Measurements from ENCODE around the gene CDH4. TPM values are rescaled to one million over a fixed set of nuclear protein-coding genes. Genes with fewer than 3 reads are reported as not detected.

CDH4 gene
- total RNA-seq, 1 donor from 2014 or later: 0.17 TPM

DNA sequence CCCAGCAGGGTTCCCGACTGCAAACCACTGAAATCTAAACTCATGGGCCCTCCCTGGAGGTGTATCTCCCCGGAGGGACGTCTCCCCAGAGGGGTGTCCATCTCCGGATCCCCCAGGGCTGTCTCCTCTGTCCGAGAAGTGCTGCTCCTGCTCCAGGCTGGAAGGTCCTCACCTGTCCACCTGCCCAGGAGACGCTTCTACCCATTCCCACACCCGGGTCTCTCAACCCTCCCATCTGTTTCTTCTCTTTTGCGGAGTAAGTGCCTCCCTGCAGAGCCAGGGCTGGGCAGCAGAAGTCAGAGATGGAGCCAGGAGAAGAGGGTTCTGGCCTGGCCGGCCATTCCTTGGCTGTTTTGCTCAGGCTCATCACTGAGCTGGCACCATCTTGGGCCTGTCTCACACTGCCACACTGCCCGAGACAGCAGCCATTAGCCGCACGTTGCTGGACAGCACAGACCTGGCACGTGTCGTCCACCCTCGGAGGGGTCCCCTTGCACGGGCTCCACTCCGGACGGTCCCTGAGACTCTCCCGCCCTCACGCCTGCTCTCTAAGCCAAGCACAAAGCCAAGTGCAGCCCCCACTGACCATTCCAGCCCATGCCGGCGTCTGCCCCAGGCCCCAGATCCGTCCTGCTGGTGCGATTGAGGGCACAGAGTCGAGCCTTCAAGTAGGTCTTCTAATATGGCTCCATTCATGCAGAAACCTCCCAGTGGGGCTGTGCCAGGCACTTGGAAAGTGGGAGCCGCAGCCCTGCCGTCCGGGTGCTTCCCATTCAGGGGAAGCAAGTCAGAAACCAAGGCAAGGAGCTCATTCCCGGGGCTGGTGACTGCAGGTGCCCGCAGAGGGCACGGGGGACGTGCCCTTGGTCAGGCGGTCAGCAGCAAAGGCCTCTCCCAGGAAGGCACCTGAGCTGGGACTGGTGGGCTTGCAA is 445.9 kb downstream of the CDH4 start:
- no peak for DNase-seq

DNA sequence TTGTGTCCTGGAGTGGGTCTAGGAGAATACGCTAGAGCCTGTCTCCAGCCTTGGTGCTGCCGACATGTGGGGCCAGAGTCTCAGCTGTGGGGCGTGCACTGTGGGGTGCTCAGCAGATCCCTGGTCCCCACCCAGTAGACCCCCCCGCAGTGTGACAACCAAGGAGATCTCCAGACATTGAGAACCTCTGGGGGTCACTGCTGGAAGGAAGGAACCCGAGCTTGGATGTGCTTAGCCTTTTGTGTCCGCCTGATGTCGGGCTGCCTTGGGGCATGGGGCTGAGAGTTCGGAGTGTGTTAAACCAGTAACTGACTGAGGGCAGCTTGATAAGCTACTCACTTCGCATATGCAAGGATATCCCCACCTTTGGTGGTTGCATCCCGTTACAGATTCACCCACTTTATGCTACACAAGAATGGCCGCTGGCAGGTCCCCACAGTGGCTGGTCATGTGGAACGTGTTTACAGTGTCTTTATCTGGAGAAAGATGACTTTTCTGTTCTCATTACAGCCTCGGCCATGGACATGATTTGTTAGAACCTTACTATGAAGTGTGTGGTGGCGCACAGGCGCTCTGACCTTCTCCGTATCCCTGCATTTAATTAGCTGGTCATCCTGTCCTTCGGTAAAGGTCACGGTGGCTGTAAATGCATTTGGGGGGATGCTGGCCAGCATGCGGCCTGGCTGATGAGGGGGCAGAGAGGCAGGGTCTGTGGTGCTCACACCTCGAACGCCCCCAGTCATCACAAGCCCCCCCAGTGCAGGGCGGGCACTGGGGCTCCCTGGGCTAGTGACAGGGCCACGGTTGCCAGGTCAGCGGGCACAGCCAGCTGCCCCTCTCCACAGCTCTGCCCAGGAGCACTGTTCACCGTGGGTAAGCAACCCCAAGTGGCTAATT is 446.8 kb downstream of the CDH4 start:
- DNase-seq: no peak

DNA sequence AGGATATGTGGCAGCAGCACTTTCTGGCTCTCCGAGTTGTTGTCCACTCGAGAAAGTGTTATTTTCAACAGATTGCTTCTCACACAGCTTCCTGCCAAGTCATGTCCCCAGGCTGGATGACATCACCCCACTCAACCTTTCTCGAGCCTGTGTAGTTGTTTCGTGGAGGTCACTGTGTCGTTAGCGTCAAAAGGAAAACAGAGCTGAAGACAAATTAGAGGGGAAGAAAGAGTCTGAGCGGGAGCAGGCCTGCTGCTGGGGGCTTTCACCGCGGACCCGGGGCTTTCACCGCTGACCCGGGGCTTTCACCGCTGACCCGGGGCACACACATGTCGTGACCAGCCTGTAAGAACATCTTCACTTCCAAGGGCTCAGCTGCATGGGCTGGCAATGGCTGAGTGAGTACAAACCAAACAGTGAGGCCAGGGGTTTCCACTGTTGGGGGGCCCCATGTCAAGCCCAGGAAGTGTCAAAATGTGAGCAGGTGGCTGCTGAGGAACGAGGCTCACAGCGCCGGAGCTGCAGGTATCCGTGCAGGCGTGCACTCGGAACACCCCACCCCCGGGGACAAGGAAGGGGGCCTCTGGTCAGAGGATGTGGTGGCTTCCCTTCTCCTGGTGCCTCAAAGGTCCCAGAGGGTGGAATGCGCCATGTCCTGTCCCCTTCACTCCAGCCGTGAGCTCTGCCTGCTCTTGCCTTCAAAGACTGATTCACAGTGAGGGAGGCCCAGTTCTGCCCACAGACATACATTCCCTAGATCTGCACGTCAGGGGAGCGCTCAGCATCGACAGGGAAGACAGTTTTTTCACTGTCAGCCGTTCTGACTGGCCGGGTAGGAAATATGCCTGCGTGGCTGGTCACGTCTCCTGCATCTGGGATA is 447.7 kb downstream of the CDH4 start:
- no peak for DNase-seq

DNA sequence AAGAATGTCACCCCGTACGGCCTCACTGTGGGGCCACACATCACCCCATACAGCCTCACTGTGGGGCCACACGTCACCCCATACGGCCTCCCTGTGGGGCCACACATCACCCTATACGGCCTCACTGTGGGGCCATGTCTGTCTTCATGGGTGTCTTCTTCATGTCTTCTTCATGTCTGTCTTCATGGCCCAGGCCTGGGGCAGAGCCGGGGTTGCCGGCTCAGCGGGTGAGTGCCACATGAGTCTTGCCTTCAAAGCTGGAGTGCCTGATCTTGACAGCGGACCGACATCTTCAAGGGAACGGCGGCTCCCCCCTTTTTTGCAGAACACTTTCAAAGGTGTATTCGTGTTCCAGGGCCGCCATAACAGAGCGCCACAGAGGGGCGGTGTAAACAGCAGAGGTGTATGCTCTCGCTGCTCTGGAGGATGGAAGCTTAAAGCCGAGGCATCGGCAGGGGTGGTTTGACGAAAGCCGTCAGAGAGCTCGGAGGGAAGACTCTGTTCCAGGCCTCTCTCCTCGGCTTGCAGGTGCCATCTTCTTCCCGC is 448.6 kb downstream of the CDH4 start:
- no peak for DNase-seq

DNA sequence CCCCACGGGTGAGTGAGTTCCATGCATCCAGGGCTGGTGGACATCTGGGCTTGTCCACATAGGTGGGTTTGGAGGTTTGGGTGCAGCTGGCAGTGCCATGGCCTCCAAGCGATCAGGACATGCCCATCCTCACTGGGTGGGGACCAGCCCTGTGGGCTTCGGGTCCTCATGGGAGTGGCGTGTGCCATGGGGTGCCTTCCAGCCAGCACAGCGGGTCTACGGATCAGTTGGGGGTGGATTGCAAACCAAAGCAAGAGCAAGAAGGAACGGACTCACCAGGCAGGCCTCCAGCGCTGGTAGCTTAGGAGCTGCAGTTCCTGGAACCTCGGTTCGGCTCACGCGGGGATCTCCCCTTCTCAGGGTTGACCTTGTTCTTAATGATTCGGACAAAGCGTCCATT is 449.3 kb downstream of the CDH4 start:
- no peak for DNase-seq

DNA sequence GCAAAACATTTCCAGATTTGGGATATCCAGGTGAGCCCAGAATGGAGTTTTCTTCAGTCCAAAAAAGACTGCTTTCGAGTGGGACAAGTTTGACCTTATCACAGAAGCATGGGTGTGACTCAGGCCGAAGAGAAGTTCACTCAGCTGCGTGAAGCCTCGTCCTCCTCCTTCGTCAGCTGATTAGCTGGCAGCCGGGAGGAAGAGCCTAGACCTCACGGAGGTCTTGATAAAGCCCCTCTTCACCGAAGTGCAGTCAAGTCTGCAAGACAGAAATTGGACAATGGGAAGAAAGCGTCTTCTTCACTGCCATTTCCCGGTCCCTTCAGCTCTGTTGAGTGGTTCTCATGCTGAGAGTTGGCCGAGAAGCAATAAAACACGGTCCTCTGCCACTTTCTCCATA is 449.7 kb downstream of the CDH4 start:
- no peak for DNase-seq

DNA sequence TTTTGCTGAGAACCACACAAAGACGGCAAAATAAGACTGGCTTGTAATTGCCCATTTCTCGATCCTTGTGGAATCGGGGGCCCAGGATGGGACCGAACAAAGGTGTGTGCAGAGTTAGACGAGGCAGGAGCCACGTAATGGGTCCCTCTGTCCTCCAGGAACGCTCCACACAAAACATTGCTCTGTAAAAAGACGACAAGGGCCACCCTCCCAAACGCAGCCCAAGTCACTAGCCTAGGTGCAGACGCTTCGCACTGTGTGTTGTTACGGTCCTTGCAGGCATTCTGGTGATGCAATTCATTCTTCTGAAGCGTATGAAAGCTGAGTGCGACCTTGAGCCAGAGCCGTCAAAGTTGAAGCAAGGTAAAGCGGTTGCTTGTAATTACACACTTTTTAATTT is 450.2 kb downstream of the CDH4 start:
- no peak for DNase-seq

DNA sequence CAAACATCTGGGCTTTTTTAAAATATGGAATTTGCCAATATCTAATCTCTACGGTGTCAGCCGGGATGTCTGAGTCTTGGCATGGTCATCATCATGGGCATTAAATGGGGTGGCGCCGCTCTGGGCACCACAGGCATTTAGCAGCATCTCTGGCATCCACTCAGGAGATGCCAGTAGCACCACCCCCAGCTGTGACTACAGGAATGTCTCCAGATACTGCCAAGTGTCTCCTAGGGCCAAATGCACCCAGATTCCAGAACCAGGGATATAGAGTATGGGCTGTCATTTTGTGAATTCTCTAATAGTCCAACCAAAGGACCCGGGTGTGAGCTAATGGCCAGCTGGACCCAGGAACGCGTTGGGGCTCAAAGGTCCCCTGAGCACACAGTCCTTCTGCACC is 452.6 kb downstream of the CDH4 start:
- no peak for DNase-seq

DNA sequence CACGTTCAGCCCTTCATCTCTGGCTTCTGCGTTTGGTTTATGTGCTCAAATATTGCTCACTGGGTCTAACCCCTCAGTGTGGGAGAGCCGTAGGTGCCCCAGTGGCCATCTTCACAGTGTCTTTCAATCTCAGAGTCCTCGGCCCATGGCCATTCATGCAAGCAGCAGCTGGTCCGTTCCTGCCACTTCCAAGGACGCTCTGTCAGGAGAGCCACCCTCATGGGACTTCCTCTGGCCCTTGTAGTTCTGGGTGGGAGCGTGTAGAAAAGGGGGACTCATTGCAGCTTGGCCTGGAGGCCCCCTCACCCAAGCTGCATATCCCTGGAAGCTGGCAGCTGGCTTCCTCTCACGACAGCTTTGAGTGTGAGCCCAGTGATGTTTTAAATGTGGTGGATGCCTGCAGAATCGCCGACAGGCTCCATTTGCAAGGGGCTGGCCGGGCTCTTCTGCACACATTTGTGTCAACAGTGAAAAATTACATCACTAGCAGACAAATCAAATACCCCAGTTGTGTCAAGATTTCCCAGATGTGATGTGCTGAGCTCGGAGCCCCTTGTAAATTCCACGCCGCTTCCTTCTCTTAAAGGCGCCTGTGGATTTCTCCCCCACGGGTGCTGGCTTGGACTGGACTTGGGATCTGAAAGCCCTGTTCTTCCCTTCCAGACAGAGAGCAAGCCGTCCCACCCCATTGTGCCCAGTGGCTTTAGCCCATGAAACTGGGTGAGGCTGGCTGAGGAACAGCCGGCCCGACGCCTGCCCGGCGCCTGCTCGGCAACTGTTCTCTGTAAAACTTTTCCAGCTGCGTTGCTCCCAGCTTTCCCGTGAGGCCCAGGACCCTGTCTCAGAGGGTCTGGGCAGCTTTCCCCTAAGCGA is 453.6 kb downstream of the CDH4 start:
- no peak for DNase-seq

DNA sequence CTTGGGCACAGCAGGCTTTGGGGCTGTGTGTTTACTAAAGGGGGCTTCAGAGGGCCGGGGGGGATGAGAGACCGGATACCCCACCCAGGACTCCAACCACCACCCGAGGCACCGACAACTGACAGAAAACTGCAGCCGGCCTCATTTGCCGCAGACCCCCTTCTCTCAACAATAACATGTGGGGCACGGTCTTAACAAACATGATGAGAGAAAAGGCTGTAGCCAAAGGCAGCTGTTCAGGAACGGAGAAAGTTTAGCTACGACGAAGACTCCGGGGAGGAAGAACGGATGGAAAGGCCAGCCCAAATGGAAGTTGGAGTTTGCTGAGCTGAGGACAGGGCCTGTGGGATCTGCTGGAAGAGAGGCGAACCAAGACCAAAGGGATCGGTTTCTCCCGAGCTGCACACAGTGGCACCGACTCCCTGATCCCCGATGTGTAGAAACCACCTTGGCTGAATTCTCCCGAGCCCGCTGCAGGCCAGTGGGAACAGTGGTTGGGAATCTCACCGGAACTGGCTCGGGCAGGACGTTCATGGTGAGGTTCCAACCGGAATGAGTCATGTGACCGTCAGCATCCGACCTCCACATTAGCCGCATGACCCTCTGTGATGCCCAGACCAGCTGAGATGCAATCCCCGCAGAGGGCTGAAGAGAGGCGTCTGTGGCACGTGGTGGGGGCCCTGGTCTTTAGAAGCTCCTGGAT is 454.3 kb downstream of the CDH4 start:
- DNase-seq: no peak

DNA sequence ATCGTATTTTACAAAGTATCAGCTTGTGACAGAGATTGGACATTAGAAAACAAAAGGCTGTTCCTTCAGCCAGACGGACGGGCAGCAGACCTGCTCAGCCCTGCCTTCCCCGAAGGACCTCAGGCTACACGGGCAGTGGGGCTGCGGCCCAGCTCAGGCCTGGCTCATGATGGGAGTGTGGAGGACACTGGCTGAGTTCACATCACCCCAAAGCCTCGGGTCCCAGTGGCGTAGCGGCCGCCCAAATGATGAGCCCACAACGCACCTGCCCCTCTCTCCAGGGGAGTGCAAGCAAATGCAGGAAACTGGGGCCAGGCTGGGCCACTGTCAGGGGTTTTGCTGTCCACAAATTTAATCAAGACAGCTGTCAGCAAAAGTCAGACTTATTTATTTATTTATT is 456.8 kb downstream of the CDH4 start:
- DNase-seq: no peak

DNA sequence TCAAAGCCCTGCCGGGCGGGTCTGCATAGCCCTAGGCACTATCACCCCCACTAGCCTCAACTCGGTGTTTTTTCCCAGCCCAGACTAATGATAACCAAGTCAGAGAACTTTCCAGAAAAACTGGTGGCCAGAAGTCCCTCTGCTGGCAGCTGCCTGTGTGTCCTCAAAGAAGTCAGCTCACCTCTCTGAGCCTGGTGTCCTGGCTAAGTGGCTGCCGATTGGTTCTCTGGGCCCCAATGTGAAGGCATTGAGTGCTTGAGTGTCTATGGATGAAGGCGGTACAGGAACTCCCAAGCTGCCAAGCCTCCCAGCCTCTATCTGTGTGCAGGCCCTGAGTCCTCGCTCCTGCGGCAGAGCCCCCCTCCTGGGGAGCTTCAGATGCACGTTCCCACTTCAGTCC is 458.0 kb downstream of the CDH4 start:
- no peak for DNase-seq

DNA sequence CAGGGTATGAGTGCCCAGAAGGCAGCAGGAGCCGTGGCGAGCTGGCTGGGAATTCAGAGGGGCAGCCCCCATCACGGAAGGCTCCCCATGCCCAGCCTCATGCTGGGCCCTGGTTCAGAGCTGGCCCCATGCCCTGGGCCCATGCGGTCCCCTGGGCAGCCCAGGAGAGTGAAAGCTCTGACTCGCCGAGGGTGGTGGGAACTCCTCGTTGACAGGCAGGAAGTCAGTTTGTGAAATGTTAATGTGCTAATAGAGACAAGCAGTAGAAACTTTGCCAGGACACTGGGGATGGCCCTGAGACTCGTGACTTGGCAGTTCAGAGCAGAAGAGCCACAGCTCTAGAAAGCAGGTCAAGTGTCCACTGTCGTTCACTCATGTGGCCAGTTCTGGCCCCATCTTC is 460.6 kb downstream of the CDH4 start:
- no peak for DNase-seq

DNA sequence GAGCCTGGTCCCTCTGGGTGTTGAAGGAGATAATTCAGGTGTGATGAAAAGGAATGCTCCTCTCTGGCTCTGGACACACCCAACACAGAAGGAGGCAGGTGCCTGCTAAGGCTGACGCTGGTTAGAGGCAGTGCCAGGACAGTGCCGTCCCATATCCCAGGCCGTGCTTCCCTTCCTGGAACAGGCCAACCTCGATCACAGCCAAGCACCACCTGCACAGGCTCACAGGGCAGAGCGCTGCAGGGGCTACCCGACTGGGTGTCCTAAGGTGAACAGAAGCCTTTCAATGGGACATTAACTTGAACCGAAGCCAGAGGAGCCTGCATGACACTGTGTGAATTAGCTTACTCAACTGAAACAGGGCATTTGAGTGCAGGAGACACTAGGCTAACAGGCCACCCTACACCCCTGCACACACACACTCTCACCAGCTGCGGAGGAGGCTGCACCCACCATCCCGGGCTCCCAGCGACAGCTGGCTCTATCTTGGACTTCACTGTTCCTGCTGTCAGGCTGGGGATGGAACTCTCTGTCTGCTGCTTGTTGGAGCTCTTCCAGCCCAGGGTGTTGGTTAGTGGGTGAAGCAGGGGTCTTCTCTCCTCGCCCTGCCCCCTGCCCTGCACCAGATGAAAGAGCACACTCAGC is 466.4 kb downstream of the CDH4 start:
- no peak for DNase-seq

DNA sequence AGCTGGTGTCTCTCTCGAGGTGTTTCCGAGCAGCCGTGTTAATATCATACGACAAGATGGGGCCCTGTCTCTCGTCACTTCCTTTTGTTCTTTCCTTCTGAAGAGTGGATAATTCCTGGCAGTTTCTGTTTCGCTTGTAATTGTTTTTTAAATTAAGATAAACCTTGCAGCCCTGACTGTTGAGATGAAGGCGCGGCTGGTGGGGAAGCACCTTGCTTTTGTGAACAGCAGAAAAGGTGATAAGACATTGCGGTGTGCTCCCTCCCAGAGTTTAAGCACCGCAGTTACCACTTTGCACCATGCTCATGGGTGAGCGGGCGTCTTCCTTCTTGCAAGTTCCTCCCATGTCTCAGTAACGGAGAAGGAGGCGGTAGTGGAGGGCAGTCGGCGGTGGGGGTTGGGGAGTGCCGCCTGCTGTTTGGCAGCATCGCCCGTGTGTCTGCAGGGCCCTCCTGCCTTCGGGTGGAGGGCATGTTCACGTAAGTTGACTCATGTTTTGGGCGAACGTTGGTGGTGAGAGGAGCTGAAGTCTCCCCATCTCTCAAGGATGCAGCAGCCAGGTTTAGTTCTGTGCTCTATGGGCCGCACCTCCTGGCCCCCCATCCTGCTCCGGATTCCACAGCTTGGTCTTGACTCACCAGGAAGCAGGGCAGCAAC is 467.8 kb downstream of the CDH4 start:
- no peak for DNase-seq

DNA sequence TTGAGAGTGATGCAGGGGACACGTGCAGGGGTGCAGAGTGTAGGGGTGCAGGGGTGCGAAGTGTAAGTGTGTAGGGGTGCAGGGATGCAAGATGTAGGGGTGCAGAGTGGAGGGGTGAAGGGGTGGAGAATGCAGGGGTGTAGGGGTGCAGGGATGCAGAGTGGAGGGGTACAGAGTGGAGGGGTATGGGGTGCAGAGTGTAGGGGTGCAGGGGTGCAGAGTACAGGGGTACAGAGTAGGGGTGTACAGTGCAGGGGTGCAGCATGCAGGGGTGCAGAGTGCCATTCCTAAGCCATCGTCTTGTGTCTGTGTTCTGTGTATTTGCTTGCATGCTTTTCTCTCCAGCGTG is 468.3 kb downstream of the CDH4 start:
- DNase-seq: no peak

DNA sequence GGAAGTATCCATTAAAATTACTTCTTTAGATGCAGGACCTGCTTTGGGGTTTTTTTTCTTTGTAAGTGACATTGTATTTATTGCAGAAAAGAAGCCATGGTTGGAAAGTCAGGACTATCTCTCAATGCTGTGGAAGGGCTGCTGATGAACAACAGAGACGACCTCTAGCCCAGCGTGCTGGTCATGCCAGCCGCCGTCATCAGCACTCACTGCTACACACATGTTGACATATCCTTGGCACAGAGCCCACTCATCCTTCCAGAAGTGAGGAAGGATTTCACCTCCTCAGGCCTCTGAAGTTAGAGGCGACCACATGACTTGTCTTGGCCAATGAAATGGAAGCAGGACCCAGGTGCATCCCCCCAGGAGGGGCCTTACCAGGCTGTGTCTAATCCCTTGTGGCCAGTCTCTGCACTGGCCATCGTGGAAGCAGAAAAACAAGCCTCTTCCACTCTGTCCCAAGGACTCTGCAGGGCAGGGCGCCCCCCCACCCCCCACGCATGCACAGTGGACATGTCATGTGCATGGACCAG is 470.2 kb downstream of the CDH4 start:
- DNase-seq: no peak

DNA sequence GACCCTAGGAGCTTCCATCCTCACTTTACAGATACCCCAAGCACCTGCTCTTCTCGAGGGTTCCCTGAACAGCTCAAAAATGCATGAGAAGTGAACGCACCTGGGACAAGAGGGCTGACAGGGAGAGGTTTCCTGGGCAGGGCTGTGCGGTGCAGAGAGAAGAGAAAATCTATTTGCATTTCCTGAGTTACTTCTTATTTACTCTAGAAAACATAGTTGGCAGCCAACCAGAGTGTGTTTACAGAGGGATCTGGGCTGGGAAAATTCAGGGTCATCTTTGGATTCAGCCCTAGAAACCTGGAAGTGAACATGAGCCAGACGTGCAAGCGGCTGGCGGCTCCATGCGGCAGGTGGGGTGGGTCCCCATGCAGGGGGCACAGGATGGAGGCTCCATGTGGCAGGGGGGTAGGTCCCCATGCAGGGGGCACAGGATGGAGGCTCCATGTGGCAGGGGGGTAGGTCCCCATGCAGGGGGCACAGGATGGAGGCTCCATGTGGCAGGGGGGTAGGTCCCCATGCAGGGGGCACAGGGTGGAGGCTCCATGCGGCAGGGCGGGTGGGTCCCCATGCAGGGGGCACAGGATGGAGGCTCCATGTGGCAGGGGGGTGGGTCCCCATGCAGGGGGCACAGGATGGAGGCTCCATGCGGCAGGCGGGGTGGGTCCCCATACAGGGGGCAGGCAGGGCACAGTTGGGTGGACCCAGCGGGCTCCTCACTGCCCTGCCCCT is 471.6 kb downstream of the CDH4 start:
- no peak for DNase-seq

DNA sequence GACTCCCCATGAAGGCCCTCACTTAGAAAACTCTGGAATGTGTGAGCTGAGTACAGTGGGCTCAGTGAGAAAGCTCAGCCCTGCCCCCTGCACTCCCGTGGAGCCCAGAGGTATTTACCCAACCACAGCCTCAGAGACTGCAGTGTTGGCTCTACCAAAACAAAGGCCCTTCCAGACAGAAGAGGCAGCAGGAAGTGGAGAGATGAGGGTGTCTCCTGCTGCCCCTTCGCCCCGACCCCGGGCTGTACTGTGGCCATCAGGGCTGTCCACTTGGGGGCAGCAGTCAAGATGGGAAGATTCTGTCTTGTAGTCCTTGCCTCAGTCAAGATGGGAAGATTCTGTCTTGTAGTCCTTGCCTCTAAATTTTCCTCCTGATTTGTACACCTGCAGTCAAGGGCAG is 472.3 kb downstream of the CDH4 start:
- no peak for DNase-seq

All from dermis blood vessel endothelial cell (primary cell).